ENCODE data around the gene FNDC10.

DNA sequence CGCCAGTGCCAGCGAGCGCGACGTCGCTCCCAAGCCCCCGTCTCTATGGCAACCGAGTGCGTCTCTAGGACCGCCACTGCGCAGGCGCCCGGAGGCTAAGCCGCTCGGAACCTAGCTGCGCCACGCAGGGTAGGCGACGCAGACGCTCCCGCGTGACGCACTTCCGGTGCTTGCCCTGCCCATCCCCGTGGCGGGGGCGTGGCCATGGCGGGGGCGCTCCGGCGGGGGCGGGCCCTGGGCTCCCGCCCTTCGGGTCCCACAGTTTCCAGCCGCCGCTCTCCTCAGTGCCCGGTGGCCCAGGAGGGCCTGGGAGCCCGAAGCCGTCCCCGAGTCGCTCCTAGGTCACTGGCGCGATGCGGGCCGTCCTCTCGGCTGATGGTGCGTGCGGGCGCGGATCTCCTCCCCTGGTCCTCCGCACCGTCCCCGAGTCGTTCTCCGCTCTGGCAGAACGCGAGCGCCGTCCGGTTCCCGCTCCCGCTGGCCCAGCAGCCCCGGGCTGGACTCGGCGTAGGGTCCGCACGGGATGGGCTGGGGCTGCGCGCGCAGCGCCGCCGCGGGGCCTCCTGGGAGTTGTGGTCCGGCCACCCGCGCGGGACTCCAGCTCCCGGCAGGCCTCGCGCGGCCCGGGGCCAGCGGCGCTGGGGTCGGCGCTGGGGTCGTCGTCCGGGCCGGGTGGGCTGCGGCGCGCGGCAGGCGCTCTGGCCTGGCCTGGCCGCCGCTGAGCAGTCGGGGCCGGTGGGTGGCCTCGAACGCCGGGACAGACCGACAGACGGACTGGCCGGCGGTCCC, 15.5 kb upstream of the FNDC10 start, which contains the start of gene MIB2:
- TF ChIP-seq CTCF (IDR thresholded peaks at IDR 0.05): peak in 2 of 6 experiments; percentile 10 to 27
- peak; percentile 55 to 84 for TF ChIP-seq POLR2A (IDR thresholded peaks at IDR 0.05)

Measured in adrenal gland (tissue), 5 donors.